GM21576 (cell line): ENCODE data around the gene SLC4A1AP.

Experiments
- ATAC-seq: cut with Tn5 transposase; IDR thresholded peaks from one replicate; pipeline ENCODE4 v1.9.1; 2021; ENCODE audit warnings: mild to moderate bottlenecking, moderate library complexity; ENCODE audit not compliant: unreplicated experiment

Gene SLC4A1AP

DNA sequence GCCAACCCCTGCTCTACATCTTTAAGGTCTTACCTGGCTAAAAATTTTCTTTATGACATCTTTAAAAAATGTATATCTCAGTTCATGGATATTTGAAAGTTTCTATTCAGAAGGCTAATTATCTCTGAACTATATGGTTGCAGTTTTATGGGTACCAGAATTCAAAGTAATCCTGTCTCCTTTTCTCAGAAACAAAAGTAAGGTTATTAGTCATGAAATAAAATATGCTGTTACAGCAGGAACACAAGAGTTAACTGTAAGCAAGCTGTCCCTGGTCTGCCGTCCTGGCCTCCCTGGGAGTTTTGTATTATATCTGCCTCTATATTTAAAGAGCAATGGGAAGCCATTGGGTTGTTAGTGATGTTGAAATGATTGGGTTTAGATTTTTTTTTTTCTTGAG, 34.0 kb downstream of the SLC4A1AP start:
- no peak for ATAC-seq

DNA sequence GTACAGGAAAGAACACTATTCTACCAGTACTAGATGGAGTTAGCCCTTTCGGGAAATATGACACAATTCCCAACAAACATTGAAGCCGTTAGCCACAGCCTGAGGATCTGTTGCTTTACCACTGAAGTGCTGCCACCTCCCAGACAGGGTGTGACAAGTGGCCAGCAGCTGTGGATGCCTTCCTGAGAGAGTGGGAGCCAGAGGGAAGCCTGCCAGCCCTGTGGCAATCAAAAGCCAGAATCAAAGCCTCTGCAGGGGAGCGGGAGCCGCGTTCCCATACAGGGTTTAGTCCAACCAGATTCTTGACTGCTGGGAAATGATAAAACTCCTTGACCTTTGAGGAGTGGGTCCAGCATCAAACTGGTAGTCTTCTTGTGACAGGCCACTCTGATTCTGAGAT, 38.0 kb downstream of the SLC4A1AP start:
- no peak for ATAC-seq

DNA sequence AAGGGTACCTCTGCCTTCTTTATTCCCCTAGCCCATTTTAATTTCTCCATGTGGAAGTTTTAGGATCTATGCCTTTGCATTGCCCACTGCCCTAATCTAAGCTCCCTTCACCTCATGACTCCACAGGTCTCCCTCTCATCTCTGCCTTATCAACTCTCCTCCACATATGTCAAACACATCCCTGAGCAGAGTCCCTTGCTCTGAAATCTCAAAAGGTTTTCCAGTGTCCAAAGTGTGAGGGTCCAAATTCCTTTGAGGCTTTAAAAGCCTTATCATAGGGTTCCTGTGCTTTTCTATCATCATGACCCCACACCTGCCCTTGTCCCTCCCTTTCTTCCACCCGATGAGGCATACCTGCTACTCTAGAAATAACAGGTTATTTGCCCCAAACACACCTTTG, 38.6 kb downstream of the SLC4A1AP start:
- no peak for ATAC-seq

DNA sequence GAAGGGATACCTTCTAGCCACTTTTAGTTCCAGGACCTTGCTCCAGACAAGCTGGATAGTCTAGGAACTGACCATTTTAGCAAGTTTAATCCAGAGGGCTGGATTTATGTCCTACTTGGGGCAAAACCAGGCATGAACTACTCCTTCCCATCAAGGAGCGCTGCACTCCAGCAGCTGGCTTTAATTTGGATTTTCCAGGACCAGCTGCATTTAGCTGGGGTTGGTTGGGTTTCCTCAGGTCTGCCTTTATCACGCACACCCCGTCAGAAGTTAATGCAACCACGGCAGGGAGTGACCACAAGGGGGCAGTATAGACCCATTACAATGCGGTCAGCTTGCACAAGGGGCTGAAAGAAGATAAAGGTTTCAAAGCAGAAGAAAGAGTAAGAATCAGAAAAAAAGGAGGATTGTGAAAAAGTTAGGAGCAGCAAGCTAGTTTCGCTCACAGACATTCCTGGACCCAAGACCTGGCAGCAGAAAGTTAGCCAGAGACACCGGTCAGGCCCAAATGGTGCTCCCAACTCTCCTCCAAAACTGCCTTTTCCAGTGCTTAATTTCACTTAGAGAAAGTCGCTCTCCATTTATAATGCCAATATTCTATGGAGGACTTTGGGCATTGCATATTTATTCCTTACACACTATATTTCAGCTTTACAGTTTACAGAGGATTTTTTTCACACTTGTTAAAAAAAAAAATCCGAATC, 40.1 kb downstream of the SLC4A1AP start:
- no peak for ATAC-seq

DNA sequence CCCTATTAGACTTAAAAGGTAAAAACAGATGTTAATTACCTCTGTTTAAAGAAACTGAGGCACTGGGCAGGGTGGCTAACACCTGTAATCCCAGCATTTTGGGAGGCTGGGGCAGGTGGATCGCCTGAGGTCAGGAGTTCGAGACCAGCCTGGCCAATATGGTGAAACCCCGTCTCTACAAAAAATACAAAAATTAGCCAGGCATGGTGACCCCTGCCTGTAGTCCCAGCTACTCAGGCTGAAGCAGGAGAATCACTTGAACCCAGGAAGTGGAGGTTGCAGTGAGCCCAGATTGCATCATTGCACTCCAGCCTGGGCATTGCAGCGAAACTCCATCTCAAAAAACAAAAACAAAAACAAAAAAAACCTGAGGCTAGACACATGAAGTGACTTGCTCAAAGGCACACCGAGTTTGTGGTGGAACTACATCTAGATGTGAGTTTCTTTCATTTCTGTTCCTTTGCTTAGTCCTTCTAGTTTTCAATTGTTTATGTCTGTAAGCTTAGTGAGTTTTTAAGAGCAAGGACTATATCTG, 40.7 kb downstream of the SLC4A1AP start:
- no peak for ATAC-seq

DNA sequence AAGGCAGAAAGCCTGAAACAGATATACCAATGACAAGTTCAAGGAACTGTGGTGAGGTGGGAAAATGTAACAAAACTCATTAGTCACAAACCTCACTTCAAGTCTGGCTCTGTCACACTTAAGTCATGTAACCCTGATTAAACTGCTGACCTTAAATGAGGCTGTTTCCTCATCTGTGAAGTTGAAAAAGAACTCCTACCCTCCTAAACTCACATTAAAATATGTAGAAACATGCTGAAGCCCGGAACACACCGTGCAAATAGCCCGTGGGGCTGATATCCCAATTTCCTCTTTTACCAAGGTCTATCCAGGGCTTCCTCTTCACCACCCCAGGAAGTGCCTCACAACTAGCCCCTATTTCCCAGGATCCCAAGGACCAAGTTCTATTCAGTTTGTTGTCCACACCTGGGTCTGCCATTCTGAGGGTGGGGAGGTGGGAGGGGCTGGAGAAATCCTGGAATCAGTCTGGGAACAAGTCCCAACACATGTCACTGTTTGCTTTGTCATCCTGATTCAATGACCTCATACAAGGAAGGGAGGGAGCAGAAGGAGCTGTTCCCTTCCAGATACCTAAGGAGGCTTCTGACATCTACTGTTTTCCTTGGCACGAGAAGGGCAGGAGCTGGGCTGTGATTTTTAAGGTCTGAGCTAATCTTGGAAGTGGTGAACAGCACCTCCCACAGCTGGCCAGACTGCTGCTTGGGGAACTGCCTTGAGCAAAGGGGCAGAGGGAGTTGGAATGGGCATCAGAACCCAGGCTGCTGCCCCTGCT, 42.3 kb downstream of the SLC4A1AP start:
- ATAC-seq: no peak

DNA sequence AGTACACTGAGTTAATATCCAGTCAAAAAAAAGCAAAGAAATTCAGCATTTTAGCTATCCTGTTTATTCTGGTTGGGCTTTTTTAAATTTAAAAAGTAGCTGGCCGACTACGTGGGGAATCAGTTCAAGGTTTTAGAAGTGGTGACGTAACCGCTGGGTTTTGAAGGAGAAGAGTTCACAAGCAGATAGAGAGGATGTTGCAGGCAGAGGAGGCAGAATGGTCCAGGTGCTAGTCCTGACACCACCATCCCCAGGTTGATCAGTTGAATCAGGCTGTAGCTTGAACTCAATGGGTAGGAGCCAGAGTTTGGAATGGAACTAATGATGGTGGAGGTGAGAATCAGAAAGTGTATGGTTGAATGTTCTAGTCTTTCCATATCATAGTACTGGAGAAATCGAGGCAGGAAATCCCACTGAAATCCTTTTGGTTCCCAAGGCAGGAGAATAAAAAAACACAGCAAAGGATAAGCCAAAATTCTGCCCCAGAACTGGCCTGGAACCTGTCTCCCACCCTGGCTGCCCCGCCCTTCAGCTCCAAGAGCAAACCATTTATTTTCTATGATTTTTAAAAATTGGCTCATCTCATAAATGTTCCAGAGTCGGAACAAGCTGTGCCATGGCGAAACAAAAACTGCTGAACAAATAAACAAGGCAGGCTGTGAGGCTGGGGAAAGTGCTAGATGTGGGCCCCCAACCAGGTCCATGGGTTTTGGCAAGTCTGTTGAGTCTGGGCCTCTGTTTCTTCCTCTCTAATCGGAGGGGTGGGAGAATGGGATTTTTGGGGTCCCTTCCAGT, 44.0 kb downstream of the SLC4A1AP start:
- no peak for ATAC-seq

DNA sequence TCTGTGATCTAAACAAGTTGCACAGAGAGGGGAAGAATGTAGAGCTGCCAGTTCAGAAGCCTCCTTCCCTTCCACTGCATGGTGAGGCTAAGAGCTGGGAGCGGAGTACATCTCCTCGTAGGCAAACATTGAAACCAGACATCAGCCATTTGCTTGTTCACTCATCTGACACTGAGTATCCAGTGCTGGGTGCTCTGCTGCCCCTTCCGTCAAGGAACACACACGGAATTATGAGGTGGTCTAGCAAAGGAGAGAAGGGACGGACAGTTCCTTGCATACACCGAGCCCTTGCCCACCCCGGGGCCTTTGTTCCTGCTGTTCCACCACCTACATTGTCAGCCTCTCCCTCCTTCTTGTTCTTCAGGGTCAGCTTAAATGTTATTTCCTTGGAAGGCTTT, 44.6 kb downstream of the SLC4A1AP start:
- ATAC-seq: no peak

DNA sequence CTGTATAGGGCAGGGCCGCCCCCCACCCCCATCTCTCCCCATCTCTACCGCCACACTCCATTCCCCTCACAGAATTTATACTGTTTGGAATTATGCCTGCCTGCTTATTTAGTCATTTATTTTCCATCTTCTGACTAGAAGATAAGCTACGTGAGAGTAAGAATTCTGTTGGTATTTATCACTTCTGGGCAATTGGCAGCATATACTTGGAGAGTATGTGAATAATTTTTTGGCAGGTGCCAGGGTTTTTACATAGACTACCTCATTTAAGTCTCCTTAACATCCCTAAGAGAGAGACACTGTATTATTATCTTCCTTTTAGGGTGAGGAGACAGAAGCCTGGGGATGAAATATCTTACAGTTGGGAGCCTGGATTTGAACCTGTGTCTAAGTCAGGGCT, 45.0 kb downstream of the SLC4A1AP start:
- ATAC-seq: no peak

DNA sequence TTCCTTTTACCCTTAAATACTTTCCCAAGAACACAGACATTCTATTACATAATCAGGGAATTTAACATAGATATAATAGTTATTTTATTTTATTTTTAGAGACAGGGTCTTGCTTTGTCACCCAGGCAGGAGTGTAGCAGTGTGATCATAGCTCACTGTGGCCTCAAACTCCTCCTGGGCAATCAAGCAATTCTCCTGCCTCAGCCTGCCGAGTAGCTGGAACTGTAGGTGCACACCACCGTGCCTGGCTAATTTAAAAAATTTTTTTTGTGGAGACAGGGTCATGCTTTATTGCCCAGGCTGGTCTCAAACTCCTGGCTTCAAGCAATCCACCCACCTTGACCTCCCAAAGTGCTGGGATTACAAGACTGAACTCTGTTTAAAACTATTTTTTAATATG, 45.6 kb downstream of the SLC4A1AP start:
- ATAC-seq: no peak

DNA sequence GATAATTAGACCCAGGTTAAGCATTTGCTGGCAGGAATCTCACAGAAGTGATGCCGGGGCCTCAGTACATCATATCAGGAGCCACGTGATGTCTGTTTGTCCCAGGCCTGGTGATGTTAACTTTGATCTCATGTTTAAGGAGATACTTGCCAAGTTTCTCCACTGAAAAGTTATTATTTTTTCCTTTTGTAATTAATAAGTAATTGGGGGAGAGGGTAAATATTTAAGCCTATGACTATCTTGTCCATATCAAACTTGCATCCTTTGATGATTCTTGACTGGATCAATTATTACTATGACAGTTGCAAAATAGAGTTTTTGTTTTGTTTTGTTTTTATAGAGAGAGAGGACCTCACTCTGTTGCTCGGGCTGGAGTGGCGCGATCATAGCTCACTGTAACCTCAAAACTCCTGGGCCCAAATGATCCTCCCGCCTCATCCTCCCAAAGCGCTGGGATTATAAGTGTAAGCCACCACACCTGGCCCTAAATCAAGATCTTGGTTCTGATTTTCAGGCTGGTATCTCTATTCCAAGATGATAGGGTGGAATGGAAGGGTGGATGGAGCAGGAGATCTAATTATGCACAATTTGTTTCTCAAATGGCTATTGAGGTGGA, 46.4 kb downstream of the SLC4A1AP start:
- ATAC-seq: no peak

DNA sequence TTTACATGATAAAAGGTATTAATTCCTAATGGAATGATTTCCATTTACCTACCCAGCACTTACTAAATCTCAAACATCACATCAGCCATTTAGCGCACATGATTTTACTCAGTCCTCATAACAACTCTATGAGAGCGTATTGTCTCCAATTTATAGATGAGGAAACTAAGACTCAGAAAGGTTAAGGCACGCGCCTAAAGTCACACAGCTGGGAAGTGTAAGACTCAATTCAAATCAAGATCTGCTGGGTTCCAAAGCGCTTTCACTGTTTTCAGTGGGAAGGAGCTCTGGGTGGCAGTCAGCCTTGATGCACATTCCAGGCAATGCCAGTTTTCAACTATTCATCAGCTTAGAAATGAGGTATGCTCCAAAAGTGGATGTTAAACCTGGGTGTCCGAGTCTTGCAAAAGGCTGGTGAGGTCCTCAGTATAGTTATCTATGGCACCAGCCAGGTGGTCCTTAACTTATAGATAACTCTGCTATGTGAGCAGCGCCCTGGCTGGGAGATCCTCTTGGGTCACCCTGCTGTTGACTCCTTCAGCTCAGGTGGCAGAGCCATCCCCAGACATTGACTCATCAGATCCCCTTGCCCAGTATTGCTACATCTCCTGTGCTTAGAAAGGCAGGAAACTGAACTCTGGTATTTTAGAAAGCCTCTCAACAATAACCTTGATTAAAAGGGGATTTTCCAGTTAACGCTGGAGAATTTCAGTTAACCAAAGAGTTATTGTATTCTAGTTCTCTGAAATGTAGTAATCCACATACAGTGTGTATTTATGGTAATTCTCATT, 47.1 kb downstream of the SLC4A1AP start:
- no peak for ATAC-seq

DNA sequence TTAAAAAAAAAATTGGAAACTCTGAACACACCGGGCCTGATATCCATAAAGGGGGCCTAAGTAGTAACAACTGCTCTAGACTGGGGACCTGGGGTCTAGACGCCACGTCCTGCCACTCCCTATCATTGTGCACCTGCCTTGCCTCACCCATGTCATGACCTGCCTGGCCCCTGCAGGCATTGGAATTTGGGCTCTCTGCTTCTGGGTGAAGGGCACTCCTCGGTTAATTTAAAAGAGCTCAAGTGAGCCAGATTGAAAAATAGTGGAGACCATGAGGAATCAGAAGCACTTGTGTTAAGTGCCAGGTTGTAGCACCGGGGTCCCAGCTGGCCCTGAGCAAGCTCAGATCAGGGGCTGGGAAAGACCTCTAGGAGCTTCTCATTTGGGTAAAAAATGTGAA, 48.1 kb downstream of the SLC4A1AP start:
- ATAC-seq: no peak

DNA sequence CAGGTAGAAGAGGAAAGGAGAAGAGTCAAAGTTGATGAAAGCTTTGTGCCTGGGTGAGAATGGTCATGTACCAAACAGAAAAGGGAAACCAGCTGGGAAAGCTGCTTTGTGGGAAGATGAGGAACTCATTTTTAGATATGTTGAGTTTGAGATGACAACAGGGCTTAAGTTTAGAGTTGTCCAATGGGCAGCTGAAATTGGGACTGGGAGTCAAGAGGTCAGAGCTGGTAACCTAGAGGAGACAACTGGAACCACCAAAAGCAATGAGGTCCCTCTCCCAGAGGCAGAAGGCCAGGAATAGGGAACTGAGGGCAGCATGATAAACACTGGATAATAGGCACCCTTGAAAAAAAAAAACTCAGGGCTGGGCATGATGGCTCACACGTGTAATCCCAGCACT, 48.8 kb downstream of the SLC4A1AP start:
- ATAC-seq: no peak

DNA sequence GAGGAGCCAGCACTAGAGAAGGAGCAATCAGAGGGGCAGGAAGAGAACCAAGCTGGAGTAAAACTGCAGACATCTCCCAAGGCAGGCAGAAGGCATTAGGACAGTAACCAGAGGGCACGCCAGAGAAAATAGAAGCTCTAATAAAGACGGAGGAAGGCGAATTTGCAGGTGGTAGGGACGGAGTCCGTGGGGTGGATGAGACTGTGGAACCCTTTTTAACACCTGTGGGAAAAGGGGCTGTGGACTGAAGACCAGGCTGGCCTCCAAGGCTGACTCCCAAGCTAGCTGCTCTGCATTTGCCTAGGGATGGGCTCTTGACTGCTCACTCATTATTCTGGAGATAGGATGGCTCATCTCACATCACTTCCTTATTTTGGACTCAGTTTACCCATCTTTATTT, 49.5 kb downstream of the SLC4A1AP start:
- ATAC-seq: no peak

DNA sequence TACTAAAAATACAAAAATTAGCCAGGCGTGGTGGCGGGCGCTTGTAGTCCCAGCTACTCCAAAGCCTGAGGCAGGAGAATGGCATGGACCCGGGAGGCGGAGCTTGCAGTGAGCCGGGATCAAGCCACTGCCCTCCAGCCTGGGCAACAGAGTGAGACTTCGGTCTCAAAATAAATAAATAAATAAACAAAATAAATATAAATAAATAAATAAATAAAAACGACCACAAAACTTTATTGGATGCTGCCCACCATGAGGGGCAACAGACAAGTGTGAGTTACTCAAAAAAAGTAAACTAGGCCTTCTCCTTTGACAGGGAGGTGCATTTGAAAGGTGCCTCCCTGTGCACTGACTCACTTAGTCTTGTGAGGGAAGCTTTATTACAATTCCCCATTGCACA, 50.4 kb downstream of the SLC4A1AP start:
- ATAC-seq: no peak

DNA sequence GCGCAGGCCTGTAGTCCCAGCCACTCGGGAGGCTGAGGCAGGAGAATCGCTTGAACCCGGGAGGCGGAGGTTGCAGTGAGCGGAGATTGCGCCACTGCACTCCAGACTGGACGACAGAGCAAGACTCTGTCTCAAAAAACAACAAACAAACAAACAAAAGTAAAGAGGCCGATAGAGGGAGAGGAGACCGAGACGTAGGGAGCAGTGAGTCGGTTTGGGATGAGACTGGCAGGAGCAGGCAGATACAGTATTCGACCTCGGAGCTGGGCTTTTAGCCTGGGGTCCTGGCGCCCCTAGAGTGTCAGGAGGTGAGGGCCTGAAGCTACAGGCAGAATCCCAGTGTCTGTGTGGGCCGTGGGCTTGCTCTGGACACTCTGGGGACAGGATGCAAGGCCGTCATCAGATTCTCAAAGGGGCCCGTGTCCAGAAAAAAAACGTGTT, 51.2 kb downstream of the SLC4A1AP start:
- no peak for ATAC-seq

DNA sequence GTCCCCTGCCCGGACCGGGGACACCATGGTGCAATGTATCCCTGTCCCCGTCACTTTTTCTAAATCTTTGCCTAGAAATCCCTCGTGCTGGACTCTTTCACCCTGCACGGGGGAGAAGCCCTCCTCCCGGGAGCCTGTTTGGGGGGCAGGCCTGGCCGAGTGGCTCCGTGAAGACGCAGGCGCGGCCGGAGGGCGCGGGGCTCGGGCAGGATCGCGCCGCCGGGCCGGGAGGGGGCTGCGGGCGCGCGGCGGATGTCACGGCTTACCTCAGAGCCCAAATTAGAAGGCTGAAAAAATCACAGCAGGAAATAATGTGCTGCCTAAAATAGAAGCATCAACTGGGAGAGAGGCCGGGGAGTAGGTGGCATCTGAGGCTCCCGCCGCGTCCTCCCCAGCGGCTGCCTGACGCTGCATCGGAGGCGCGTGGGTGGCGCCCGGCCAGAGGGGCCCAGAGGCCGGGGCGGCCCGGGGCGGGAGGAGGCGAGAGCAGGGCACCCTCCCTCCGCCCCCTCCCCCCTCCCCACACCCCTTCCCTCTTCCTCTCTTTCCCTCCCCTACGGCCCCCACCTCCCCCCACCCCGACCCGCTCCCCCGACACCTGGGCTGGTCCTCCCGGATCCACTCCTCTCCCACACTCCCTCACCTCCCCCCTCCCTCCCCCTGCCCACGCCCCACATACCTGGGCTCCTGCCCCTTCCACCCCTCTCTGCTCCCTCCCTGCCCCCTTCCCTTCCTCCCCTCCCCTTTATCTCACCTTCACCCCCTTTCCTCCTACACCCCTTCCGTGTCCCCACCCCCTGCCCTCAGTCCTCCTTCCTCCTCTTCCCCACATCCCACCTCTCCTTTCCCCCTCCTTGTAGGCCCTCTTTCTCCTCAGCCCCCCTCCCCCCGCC, 51.9 kb downstream of the SLC4A1AP start:
- ATAC-seq: no peak
